SJSA1 (cell line): ENCODE data around the gene ZNF3. TPM values are rescaled to one million over a fixed set of nuclear protein-coding genes. Genes with fewer than 3 reads are reported as not detected.

Experiments used
- DNase-seq, 2 experiments: peaks; one replicate each; pipeline ENCODE4 v3.0.0-alpha.2; 2015 to 2020; ENCODE audit warnings: low spot score in 2 of 2, low read depth in 1 of 2
- H3K27ac ChIP-seq: fragments of 250-450 bp; sonication (Bioruptor Pico); 2 replicates; pipeline ENCODE4 v1.5.1; 2020; ENCODE audit warnings: mild to moderate bottlenecking, moderate library complexity
- H3K27me3 ChIP-seq: fragments of 250-450 bp; sonication (Bioruptor Pico); replicated peaks from 2 replicates; pipeline ENCODE4 v1.5.1; 2020; ENCODE audit warnings: mild to moderate bottlenecking, moderate library complexity
- H3K36me3 ChIP-seq: fragments of 250-450 bp; sonication (Bioruptor Pico); 2 replicates; pipeline ENCODE4 v1.5.1; 2020; ENCODE audit warnings: mild to moderate bottlenecking
- H3K4me1 ChIP-seq: fragments of 250-450 bp; sonication (Bioruptor Pico); replicated peaks from 2 replicates; pipeline ENCODE4 v1.6.1; 2021; ENCODE audit warnings: mild to moderate bottlenecking
- H3K4me3 ChIP-seq: fragments of 250-450 bp; sonication (Bioruptor Pico); 2 replicates; pipeline ENCODE4 v1.5.1; 2020; ENCODE audit warnings: mild to moderate bottlenecking
- H3K9me3 ChIP-seq: fragments of 250-450 bp; sonication (Bioruptor Pico); replicated peaks from 2 replicates; pipeline ENCODE4 v1.5.1; 2020; ENCODE audit warnings: mild to moderate bottlenecking
- total RNA-seq: library from RNA; depleted of rRNA; stranded (reverse); fragments of >200 nt; shearing (Covaris generic); gene quantifications from 2 replicates; pipeline ENCODE4 v1.2.3, GENCODE V29; 2014

ZNF3 gene
- total RNA-seq, 1 experiment from 2014 or later, result 27.4 TPM

DNA sequence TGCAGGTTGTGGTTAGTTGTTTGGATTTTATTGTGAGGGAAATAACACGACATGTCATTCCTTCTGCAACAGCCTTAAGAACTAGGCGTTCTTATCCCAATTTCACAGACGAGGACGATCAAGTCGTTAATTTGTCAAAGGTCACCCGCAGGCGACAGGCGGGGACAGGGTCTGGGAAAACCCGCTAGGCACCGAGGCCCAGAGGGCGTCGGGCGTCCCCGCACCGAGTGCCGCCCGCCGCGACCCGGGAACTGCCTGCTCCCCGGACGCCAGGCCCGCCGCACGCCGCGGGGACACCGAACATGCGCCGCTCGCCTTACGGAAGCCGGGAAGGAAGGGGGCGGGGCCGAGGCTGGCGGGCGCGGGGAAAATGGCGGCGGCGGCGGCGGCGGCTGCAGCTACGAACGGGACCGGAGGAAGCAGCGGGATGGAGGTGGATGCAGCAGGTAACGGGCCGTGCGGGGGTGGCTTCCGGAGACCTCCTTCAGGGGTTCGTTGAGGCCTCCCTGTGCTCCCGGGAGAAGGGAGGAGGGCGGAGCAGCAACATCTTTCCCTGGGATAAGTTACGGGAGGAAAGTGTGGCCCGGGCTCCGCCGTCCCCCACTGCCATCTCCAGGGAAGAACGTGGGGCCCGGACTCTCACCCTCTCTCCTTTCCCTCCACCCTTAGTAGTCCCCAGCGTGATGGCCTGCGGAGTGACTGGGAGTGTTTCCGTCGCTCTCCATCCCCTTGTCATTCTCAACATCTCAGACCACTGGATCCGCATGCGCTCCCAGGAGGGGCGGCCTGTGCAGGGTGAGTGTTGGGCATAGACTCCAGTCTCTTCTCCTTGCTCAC, 7.3 kb upstream of the ZNF3 start, which contains the start of gene COPS6:
TSS of gene COPS6 (plus strand) at position 349 of the 837 bp plus-strand sequence. CDS start at position 371, 22 bp downstream.
- no peaks in the 10 kb centered on the region for H3K27me3 ChIP-seq

DNA sequence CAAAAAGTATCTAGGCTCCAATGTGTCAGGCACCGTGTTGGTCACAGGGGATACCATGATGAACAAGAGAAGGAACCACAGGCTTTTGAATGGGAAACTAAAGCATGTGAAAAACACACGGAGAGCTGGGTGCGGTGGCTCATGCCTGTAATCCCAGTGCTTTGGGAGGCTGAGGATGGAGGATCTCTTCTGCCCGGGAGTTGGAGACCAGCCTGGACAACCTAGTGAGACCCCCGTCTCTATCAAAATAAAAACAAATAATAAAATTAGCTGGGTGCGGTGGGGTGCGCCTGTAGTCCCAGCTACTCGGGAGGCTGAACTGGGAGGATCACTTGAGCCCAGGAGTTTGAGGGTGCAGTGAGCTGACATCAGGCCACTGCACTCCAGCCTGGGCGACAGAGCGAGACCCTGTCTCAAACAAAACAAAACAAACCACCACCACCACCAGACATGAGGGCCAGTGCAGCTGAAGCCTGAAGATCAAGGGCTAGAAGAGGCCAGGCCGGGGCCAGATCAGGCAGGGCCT, 6.6 kb upstream of the ZNF3 start:
- no peaks in the 10 kb centered on the region for H3K27me3 ChIP-seq
- H3K4me3 ChIP-seq, result peak overlapping the region; percentile 66
- peaks cover 52% of the 10 kb centered on the region for H3K4me1 ChIP-seq
- DNase-seq, result no peak
- H3K27ac ChIP-seq, result peak overlapping the region; percentile 84
- no peaks in the 10 kb centered on the region for H3K9me3 ChIP-seq
- H3K36me3 ChIP-seq, result peaks cover 41% of the 10 kb centered on the region

More for the DNA sequence above, 7.3 kb upstream of the ZNF3 start, which contains the start of gene COPS6:
- Histone ChIP-seq H3K4me3 (peak within 1 kb of the TSS; percentile 66), H3K9me3 (no peaks in the 10 kb centered on the region), H3K36me3 (peaks cover 48% of the 10 kb centered on the region), H3K4me1 (peaks cover 52% of the 10 kb centered on the region), H3K27ac (peak within 1 kb of the TSS; percentile 84)
- peak; percentile 82 to 87 for DNase-seq

DNA sequence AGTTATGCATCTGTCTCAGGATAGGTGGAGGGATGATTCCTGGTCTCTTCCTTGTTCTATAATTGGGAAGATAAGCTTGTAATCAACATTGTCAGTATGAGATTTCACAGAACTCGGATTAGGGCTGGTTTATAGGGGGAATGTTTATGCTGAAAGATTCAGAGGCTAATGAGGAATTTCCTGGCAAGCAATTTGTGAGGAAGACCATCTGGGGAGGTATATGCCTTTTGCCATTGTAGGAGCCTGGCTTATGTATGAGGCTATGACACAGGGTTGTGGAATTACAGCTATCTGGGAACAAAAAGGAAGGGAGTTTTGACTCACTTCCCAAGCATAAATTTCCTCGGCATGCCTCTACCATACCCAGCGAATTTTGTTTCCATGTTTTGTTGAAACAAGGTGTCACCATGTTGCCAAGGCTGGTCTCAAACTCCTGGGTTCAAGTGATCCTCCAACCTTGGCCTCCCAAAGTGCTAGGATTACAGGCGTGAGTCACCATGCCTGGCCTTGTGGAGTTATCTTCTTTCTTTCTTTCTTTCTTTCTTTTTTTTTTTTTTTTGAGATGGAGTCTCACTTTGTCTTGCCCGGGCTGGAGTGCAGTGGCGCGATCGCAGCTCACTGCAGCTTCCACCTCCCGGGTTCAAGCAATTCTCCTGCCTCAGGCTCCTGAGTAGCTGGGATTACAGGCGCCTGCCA, 5.7 kb upstream of the ZNF3 start:
- Histone ChIP-seq H3K27ac (peak overlapping the region; percentile 84), H3K4me1 (peaks cover 52% of the 10 kb centered on the region), H3K4me3 (no peak overlapping the region)

DNA sequence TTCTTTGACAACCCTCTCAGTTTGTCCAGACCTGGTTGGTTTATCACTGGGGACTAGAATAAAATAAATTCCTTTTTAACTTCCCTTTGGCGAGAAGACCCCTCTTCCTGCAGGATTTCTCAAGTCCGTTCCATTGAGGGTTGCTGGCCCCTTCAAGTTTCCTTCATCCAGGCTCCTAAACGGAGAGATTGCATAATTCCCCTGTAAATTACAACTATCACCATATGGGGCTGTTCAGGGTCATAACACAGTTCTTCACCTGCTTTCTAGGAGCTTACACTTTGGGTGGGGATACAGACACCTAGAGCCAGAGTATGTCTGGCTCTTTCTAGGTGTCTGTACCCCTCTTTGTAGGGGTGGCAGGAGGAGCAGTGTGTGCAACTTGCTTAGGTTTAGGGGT, 4.0 kb upstream of the ZNF3 start:
- no peak for DNase-seq
- no peaks in the 10 kb centered on the region for H3K9me3 ChIP-seq
- no peaks in the 10 kb centered on the region for H3K27me3 ChIP-seq
- H3K4me1 ChIP-seq, result peaks cover 46% of the 10 kb centered on the region
- peaks cover 21% of the 10 kb centered on the region for H3K36me3 ChIP-seq
- no peak overlapping the region for H3K4me3 ChIP-seq
- H3K27ac ChIP-seq, result no peak overlapping the region

More for the DNA sequence above, 5.7 kb upstream of the ZNF3 start:
- peak; percentile 83 to 94 for DNase-seq
- Histone ChIP-seq H3K9me3 (no peaks in the 10 kb centered on the region), H3K36me3 (peaks cover 32% of the 10 kb centered on the region), H3K27me3 (no peaks in the 10 kb centered on the region)

DNA sequence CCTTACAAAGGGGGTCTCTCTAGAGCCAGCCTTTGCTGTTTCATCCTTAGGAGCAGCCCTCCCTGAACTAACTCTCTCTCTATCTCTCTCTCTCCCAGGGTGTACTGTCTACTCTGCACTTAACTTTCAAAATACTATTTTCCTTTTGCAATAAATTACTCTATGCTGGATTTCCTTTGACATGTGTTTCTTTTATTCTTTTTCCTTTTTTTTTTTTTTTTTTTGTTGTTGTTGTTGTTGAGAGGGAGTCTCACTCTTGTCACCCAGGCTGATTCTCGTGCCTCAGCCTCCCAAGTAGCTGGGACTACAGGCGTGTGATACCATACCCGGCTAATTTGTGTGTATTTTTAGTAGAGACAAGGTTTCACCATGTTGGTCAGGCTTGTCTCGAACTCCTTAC, 1.5 kb upstream of the ZNF3 start:
- DNase-seq, result no peak
- H3K36me3 ChIP-seq, result peaks cover 29% of the 10 kb centered on the region
- H3K27me3 ChIP-seq, result no peaks in the 10 kb centered on the region
- peaks cover 26% of the 10 kb centered on the region for H3K4me1 ChIP-seq
- H3K9me3 ChIP-seq, result no peaks in the 10 kb centered on the region
- no peak overlapping the region for H3K4me3 ChIP-seq
- H3K27ac ChIP-seq, result no peak overlapping the region

DNA sequence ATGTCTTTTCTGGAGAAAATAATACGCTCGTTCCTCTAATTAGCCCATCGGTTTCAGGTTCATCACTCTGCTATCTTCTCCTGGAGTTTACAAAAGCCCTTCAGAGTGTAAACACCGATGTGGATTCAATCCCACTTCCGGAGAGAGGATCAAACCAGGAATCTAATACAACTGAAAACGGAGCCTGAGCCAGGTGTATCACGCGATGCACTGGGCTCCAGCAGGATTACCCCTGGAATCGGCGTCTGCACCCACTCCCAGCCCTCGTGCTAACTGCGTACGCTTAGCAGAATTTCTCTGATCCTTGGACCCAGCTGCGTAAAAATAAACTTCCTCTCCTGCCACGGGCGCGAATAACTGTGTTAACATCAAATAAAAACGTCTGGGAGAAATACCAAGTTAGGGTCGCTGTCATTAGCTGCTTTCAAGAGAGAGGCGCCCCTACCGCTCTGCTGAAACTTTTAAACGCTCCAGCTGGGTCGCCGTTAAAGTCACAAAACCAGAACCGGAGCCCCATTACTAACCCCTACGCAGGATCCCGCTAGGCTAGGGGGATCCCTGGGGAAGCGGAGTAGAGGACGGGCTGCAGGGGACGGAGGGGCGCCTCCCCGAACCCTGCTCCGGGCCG, 502 bp downstream of the ZNF3 start:
- Histone ChIP-seq H3K9me3 (no peaks in the 10 kb centered on the region), H3K4me3 (peak overlapping the region; percentile 83), H3K36me3 (peaks cover 48% of the 10 kb centered on the region), H3K27me3 (no peaks in the 10 kb centered on the region), H3K4me1 (peaks cover 6% of the 10 kb centered on the region), H3K27ac (peak overlapping the region; percentile 78)
- no peak for DNase-seq

DNA sequence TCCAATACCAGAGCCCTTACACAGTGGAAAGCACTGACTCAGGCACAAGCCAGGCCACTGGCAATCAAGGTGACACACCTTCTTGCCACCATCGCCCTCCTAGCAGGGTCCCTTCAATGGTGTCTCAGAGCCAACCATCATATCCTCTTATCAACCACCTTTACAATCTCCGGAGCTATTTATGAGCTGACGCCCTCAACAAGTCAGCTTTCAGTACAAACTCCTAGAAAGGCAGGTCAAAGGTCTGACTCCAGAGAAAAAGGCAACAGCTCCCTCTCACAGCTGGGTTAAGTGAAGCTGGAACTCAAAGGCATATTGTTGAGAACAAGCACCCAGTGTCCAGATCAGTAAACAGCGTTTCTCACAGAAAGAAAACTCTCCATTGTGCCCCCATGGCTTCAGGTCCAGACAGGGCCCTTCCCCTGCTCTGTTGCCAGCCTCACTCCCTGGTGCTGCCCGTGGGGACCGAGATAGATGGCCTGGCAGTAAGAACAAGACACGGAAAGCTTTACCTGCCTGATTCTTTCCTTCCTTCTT, 2.4 kb downstream of the ZNF3 start:
- peaks cover 67% of the 10 kb centered on the region for H3K36me3 ChIP-seq
- peaks cover 5% of the 10 kb centered on the region for H3K4me1 ChIP-seq
- H3K27ac ChIP-seq, result no peak overlapping the region
- peaks cover 5% of the 10 kb centered on the region; the same call in 1 of the 2 replicates for H3K9me3 ChIP-seq
- DNase-seq, result no peak
- no peaks in the 10 kb centered on the region for H3K27me3 ChIP-seq
- H3K4me3 ChIP-seq, result no peak overlapping the region

DNA sequence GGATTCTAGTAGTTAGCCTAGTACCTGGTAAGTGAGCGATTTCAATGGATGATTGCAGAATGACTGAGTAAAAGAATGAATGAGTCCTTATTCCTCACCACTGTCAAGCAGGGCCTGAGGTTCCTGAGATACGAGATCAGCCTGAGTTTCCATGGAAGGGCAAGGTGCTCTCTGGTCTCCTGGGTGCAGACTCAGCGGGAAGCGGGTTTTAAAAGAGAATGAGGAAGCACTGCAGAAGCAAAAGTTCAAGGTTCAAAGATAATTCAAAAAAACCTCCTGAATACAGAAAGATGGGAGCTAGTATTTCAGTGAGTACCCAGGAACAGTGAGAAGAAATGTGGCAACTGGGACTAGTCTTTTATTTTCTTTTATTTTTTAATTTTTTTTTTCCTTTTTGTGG, 4.3 kb downstream of the ZNF3 start:
- Histone ChIP-seq H3K27me3 (no peaks in the 10 kb centered on the region), H3K36me3 (peaks cover 86% of the 10 kb centered on the region), H3K27ac (no peak overlapping the region), H3K4me1 (peaks cover 4% of the 10 kb centered on the region), H3K9me3 (peaks cover 17% of the 10 kb centered on the region), H3K4me3 (no peak overlapping the region)
- no peak for DNase-seq

DNA sequence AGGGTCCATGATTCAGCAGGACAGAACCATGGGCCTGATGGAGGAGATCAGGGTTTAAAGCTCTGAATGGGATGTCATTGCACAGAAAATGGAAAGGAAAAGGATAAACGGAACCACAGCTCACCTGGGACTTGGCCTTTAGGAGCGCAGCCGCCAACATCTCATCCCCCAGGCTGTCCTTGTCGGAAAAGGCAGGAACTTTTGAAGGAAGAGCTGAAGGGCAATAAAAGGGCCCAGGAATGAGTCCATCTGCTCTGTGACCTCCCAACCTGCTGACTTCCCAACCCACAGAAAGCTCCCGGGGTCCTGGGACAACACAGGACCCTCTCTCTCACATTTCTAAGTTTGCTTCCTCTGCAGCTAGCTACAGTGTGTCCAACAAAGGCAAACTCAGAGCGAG, 6.1 kb downstream of the ZNF3 start:
- DNase-seq, result no peak
- Histone ChIP-seq H3K36me3 (peaks cover 99% of the 10 kb centered on the region), H3K9me3 (peaks cover 35% of the 10 kb centered on the region), H3K27me3 (no peaks in the 10 kb centered on the region), H3K4me1 (no peaks in the 10 kb centered on the region), H3K27ac (no peak overlapping the region), H3K4me3 (no peak overlapping the region)

DNA sequence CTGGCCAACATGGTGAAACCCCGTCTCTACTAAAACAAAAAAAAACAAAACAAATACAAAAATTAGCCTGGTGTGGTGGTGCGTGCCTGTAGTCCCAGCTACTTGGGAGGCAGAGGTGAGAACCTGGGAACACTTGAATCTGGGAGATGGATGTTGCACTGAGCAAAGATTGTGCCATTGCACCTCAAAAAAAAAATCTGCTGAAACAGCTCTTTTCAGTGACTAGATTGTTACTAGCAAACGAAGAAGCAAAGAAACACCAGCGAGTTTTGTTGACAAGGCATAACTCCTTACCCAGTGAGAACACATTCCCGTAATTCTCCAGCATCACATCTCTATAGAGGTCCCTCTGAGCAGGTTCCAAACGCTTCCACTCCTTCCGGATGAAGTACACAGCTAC, 6.7 kb downstream of the ZNF3 start:
- Histone ChIP-seq H3K4me3 (no peak overlapping the region), H3K4me1 (no peaks in the 10 kb centered on the region), H3K9me3 (peaks cover 41% of the 10 kb centered on the region), H3K36me3 (peaks cover 100% of the 10 kb centered on the region), H3K27ac (no peak overlapping the region), H3K27me3 (no peaks in the 10 kb centered on the region)
- DNase-seq, result no peak

DNA sequence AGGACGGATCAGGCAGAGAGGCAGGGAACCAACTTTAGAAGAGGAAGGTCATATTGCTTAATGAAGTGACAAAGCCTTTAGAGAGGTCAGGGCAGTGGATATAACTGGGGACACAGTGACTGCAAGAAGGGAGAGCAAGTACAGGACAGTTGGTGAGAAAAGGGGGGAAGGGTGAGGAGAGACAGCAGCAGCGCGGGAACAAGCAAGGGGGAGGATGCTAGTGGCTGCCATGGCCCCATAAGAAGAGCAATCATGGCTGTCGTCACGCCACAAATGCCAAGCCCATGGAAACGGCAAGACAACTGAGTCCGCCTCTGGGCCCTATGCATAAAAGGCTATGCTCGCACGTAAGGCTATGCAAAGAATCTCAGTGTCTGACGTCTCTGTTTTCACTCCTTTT, 9.1 kb downstream of the ZNF3 start:
- no peak overlapping the region for H3K27ac ChIP-seq
- no peak overlapping the region for H3K4me3 ChIP-seq
- H3K27me3 ChIP-seq, result no peaks in the 10 kb centered on the region
- peaks cover 43% of the 10 kb centered on the region for H3K9me3 ChIP-seq
- H3K36me3 ChIP-seq, result peaks cover 99% of the 10 kb centered on the region
- H3K4me1 ChIP-seq, result no peaks in the 10 kb centered on the region
- DNase-seq, result no peak

DNA sequence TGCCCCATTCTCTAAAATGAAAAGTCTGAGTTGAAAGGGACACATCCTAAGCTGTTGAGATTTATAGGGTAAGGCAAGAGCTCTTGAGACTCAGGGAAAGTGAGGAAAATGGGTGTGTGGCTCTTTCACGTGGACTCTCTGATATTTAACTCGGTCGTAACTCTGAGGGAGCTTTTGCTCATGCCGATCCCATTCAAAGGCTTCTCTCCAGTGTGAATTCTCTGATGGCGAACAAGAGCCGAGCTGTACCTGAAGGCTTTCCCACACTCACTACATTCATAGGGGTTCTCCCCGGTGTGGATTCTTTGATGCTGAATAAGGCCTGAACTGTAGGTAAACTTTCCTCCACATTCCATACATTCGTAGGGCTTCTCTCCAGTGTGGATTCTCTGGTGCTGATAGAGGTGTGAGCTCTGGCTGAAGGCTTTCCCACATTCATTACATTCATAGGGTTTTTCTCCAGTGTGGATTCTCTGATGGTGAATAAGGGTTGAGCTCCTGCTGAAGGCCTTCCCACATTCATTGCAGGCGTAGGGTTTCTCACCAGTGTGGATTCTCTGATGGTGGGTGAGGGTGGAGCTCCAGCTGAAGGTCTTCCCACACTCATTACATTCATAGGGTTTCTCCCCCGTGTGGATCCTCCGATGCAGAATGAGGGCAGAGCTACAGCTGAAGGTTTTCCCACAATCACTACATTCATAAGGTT, 10.4 kb downstream of the ZNF3 start:
- Histone ChIP-seq H3K36me3 (peaks cover 99% of the 10 kb centered on the region), H3K4me3 (no peak overlapping the region), H3K27me3 (no peaks in the 10 kb centered on the region), H3K4me1 (no peaks in the 10 kb centered on the region), H3K27ac (no peak overlapping the region), H3K9me3 (peaks cover 43% of the 10 kb centered on the region)
- no peak for DNase-seq

DNA sequence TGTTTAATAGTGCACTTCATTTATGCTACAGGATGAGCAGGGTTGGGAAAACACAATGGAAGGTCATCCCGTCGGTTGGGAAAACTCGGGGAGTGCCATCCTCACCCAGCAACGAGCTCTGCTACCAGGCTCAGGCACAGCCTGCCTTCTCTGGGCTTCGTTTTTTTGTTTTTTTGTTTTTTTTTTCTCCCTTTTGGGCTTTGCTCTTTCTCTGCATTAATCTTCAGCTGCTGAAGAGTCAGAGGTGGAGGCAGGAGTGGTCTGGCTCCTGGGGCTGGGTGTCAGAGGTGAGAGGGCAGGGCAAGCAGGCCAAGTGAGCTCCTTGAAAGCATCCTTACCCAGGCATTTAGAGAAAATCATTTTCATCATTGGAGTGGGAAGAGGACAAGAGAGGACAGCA, 11.5 kb downstream of the ZNF3 start:
- H3K36me3 ChIP-seq, result peaks cover 98% of the 10 kb centered on the region
- no peaks in the 10 kb centered on the region for H3K4me1 ChIP-seq
- DNase-seq, result no peak
- H3K27me3 ChIP-seq, result no peaks in the 10 kb centered on the region
- peaks cover 43% of the 10 kb centered on the region for H3K9me3 ChIP-seq
- H3K4me3 ChIP-seq, result no peak overlapping the region
- H3K27ac ChIP-seq, result no peak overlapping the region
